HepG2 (cell line): ENCODE data around the gene ZNF74. TPM values are rescaled to one million over a fixed set of nuclear protein-coding genes. Genes with fewer than 3 reads are reported as not detected.

Source experiments
- polyA plus RNA-seq, 8 experiments: library from polyadenylated mRNA; depleted of rRNA in 3 of 8; stranded (reverse) in 7 of 8; unstranded in 1 of 8; fragments of >200 nt; fragmentation: Illumina TruSeq in 4 of 8; extraction: Trizol in 4 of 8; gene quantifications; 2 replicates each; pipeline versions ENCODE4 v1.2.1 to v1.2.3, GENCODE V29; 2011 to 2016; ENCODE audit warnings: low read depth in 4 of 8, missing spikeins in 1 of 8, mixed read lengths in 1 of 8; ENCODE audit not compliant: insufficient read depth in 1 of 8
- small RNA-seq, 3 experiments: library from RNA; depleted of rRNA; stranded (forward); fragments of <200 nt; gene quantifications; one replicate each; pipeline ENCODE3, GENCODE V24; 2012; ENCODE audit warnings: low read depth in 2 of 3, low replicate concordance in 1 of 3; ENCODE audit not compliant: insufficient read length in 3 of 3, insufficient read depth in 2 of 3
- total RNA-seq, 5 experiments: library from RNA; depleted of rRNA; stranded (reverse); fragments of >200 nt; fragmentation: Illumina TruSeq; extraction: Trizol; gene quantifications; 2 replicates each; pipeline ENCODE4 v1.2.3, GENCODE V29; 2016; ENCODE audit warnings: low read depth in 1 of 5

The ZNF74 gene
- total and polyA plus RNA-seq, 2 of the 13 experiments (the other 11 are each of a cell fraction or from before 2014, with no cell fraction given): 6.3 to 9.1 TPM

Small RNAs within 50 kb of the gene (small RNA-seq; reads per million reads assigned to genes)
- 0 reads per million in 3 experiments for gene RNU6-225P

Other genes with a start within 250 kb of the ZNF74 start
- not detected in 2 replicates for gene CCDC188, start 243.1 kb upstream of the ZNF74 start, total RNA-seq (2016; rRNA removed; fragmentation: Illumina TruSeq; extraction: Trizol)
- not detected in 2 replicates for gene CCDC188, start 243.1 kb upstream of the ZNF74 start, polyA plus RNA-seq (2011; rRNA removed)
- gene RTN4R, start 125.8 kb upstream of the ZNF74 start, total RNA-seq (2016; rRNA removed; fragmentation: Illumina TruSeq; extraction: Trizol): 0.11 and 0.22 TPM in 2 replicates
- gene RTN4R, start 125.8 kb upstream of the ZNF74 start, polyA plus RNA-seq (2011; rRNA removed): 0.54 and 0.77 TPM in 2 replicates
- 28.6 and 35.3 TPM in 2 replicates for gene DGCR6L, start 74.1 kb upstream of the ZNF74 start, total RNA-seq (2016; rRNA removed; fragmentation: Illumina TruSeq; extraction: Trizol)
- 17.5 and 21.0 TPM in 2 replicates for gene DGCR6L, start 74.1 kb upstream of the ZNF74 start, polyA plus RNA-seq (2011; rRNA removed)
- gene SCARF2, start 43.7 kb downstream of the ZNF74 start, total RNA-seq (2016; rRNA removed; fragmentation: Illumina TruSeq; extraction: Trizol): 1.4 and 3.3 TPM in 2 replicates
- gene SCARF2, start 43.7 kb downstream of the ZNF74 start, polyA plus RNA-seq (2011; rRNA removed): 6.2 and 6.9 TPM in 2 replicates
- gene KLHL22, start 101.6 kb downstream of the ZNF74 start, total RNA-seq (2016; rRNA removed; fragmentation: Illumina TruSeq; extraction: Trizol): 11.3 and 14.8 TPM in 2 replicates
- 10.9 and 15.8 TPM in 2 replicates for gene KLHL22, start 101.6 kb downstream of the ZNF74 start, polyA plus RNA-seq (2011; rRNA removed)
- gene MED15, start 113.5 kb downstream of the ZNF74 start, total RNA-seq (2016; rRNA removed; fragmentation: Illumina TruSeq; extraction: Trizol): 9.8 and 14.3 TPM in 2 replicates
- gene MED15, start 113.5 kb downstream of the ZNF74 start, polyA plus RNA-seq (2011; rRNA removed): 27.0 and 31.0 TPM in 2 replicates